DND-41 (cell line): ENCODE results near the gene SEC61B.

ENCODE experiments used
- ATAC-seq: fragments of 200-7000 bp; cut with Tn5 transposase; 3 replicates; pipeline ENCODE4 v1.9.1; 2021; ENCODE audit warnings: low read depth; ENCODE audit not compliant: insufficient read depth
- DNase-seq: peaks from one replicate; pipeline ENCODE4 v3.0.0-alpha.2; 2020
- H2AFZ ChIP-seq: 2 replicates; pipeline ENCODE4 v1.6.0; 2012; ENCODE audit warnings: low read depth, low read length
- H3K27ac ChIP-seq: 2 replicates; pipeline ENCODE4 v1.5.1; 2012; ENCODE audit warnings: low read length, inconsistent platforms
- H3K27me3 ChIP-seq: fragments of 200-600 bp; sonication (generic); 2 replicates; pipeline ENCODE4 v1.6.0; 2012; ENCODE audit warnings: low read length, mild to moderate bottlenecking, inconsistent platforms; ENCODE audit not compliant: insufficient read depth, poor library complexity
- H3K36me3 ChIP-seq: 2 replicates; pipeline ENCODE4 v1.5.1; 2012; ENCODE audit warnings: low read length, inconsistent platforms; ENCODE audit not compliant: insufficient read depth
- H3K4me1 ChIP-seq: 2 replicates; pipeline ENCODE4 v1.5.1; 2012; ENCODE audit warnings: mild to moderate bottlenecking, low read length; ENCODE audit not compliant: insufficient read depth
- H3K4me2 ChIP-seq: 2 replicates; pipeline ENCODE4 v1.6.0; 2012; ENCODE audit warnings: mild to moderate bottlenecking, moderate library complexity, low read length, inconsistent platforms; ENCODE audit not compliant: insufficient read depth
- H3K4me3 ChIP-seq, 2 experiments: fragments of 200-600 bp in 1 of 2; shearing (Covaris generic) in 1 of 2; 2 replicates each; pipeline ENCODE4 v1.5.1; 2012 to 2016; ENCODE audit warnings: inconsistent platforms in 2 of 2, low read length in 2 of 2, mild to moderate bottlenecking in 2 of 2, low read depth in 1 of 2, moderate library complexity in 1 of 2
- H3K79me2 ChIP-seq: 2 replicates; pipeline ENCODE4 v1.6.0; 2012; ENCODE audit warnings: low read length, inconsistent platforms; ENCODE audit not compliant: insufficient read depth
- H3K9ac ChIP-seq: 2 replicates; pipeline ENCODE4 v1.6.0; 2012; ENCODE audit warnings: low read depth, mild to moderate bottlenecking, inconsistent platforms, low read length, moderate library complexity
- H3K9me3 ChIP-seq: 2 replicates; pipeline ENCODE4 v1.5.1; 2012; ENCODE audit warnings: low read length, moderate library complexity, mild to moderate bottlenecking, inconsistent platforms; ENCODE audit not compliant: insufficient read depth, severe bottlenecking
- H4K20me1 ChIP-seq: 2 replicates; pipeline ENCODE4 v1.6.0; 2012; ENCODE audit warnings: low read length; ENCODE audit not compliant: insufficient read depth
- CTCF ChIP-seq: IDR thresholded peaks from 2 replicates; pipeline ENCODE4 v1.5.1; 2012; ENCODE audit warnings: borderline replicate concordance, low read length, moderate library complexity, mild to moderate bottlenecking; ENCODE audit not compliant: poor library complexity, severe bottlenecking; ENCODE audit errors: extremely low read depth
- EZH2 ChIP-seq: IDR thresholded peaks from 3 replicates; pipeline ENCODE4 v1.6.1; 2012; ENCODE audit warnings: borderline replicate concordance, low read depth, mild to moderate bottlenecking, moderate library complexity, low read length, inconsistent platforms; ENCODE audit not compliant: severe bottlenecking

The SEC61B gene

GRCh38 chr9:99189887-99190596 lies 32.0 kb upstream of the SEC61B start:
- no peaks in the 10 kb centered on the region for H3K36me3 ChIP-seq
- H3K27me3 ChIP-seq = peaks cover 7% of the 10 kb centered on the region
- ATAC-seq = no peak
- no peak overlapping the region for H3K4me2 ChIP-seq
- no peaks in the 10 kb centered on the region for H3K79me2 ChIP-seq
- H4K20me1 ChIP-seq = no peaks in the 10 kb centered on the region
- H3K9ac ChIP-seq = no peak overlapping the region
- H2AFZ ChIP-seq = no peak overlapping the region
- TF ChIP-seq EZH2 (no peak), CTCF (no peak)
- H3K4me1 ChIP-seq = no peaks in the 10 kb centered on the region
- DNase-seq = no peak
- H3K9me3 ChIP-seq = no peaks in the 10 kb centered on the region
- H3K4me3 ChIP-seq = no peak overlapping the region
- H3K27ac ChIP-seq = no peak overlapping the region

- no peaks in the 10 kb centered on the region for H3K36me3 ChIP-seq
- H3K4me1 ChIP-seq = no peaks in the 10 kb centered on the region
- ATAC-seq = no peak
- no peaks in the 10 kb centered on the region for H3K79me2 ChIP-seq
- no peak for DNase-seq
- H2AFZ ChIP-seq = no peak overlapping the region
- no peak overlapping the region for H3K9ac ChIP-seq
- H3K4me2 ChIP-seq = no peak overlapping the region
- H3K9me3 ChIP-seq = no peaks in the 10 kb centered on the region
- TF ChIP-seq CTCF (no peak), EZH2 (no peak)
- no peak overlapping the region for H3K4me3 ChIP-seq
- H3K27ac ChIP-seq = no peak overlapping the region
- H4K20me1 ChIP-seq = no peaks in the 10 kb centered on the region
- peaks cover 7% of the 10 kb centered on the region for H3K27me3 ChIP-seq
Observed at GRCh38 chr9:99190597-99191283, 31.3 kb upstream of the SEC61B start.

- H2AFZ ChIP-seq = no peak overlapping the region
- H3K9me3 ChIP-seq = no peaks in the 10 kb centered on the region
- H3K27ac ChIP-seq = no peak overlapping the region
- TF ChIP-seq EZH2 (no peak), CTCF (peak; percentile 23)
- DNase-seq = no peak
- peaks cover 12% of the 10 kb centered on the region for H3K27me3 ChIP-seq
- H3K79me2 ChIP-seq = no peaks in the 10 kb centered on the region
- no peak overlapping the region for H3K4me3 ChIP-seq
- H3K9ac ChIP-seq = no peak overlapping the region
- no peaks in the 10 kb centered on the region for H3K4me1 ChIP-seq
- H3K4me2 ChIP-seq = no peak overlapping the region
- no peaks in the 10 kb centered on the region for H3K36me3 ChIP-seq
- ATAC-seq = no peak; the same call in 2 of the 3 replicates
- H4K20me1 ChIP-seq = no peaks in the 10 kb centered on the region
Observed at GRCh38 chr9:99192786-99193465, 29.2 kb upstream of the SEC61B start.
